Measurements from ENCODE around the gene AK4. TPM values are rescaled to one million over a fixed set of nuclear protein-coding genes. Genes with fewer than 3 reads are reported as not detected.

Gene AK4
- total and polyA plus RNA-seq, 9 donors: 1.7 to 25.6 (median 13.2) TPM

GRCh38 chr1:65264197-65264929, 116.4 kb downstream of the AK4 start:
- Histone ChIP-seq H3K9me3 (no peaks in the 10 kb centered on the region), H3K4me3 (peak overlapping the region; percentile 15), H3K36me3 (no peaks in the 10 kb centered on the region), H3K27ac (no peak overlapping the region), H3K27me3 (no peaks in the 10 kb centered on the region), H3K4me1 (ENCODE audit: insufficient read depth) (peaks cover 3% of the 10 kb centered on the region)
- WGBS, 3 donors: 8 to 14% (median 10%) methylated on average over 15 of the region's 15 CpGs
- DNase-seq: peak in 2 of 5 donors; percentile 18 to 22
- intact Hi-C loops (cut with DNase I): no loop called here
- TF ChIP-seq POLR2A (IDR thresholded peaks at IDR 0.05): no peak
- TF ChIP-seq CTCF (IDR thresholded peaks at IDR 0.05): no peak
- no peak for TF ChIP-seq EP300 (IDR thresholded peaks at IDR 0.05)

GRCh38 chr1:65265296-65265650, 117.3 kb downstream of the AK4 start:
- DNase-seq: no peak
- Histone ChIP-seq H3K27ac (no peak overlapping the region), H3K36me3 (no peaks in the 10 kb centered on the region), H3K4me1 (ENCODE audit: insufficient read depth) (peaks cover 3% of the 10 kb centered on the region), H3K27me3 (no peaks in the 10 kb centered on the region), H3K9me3 (no peaks in the 10 kb centered on the region), H3K4me3 (peak overlapping the region; percentile 40)
- 1 to 3% (median 2%) methylated on average over 7 of the region's 7 CpGs for WGBS, 3 donors
- intact Hi-C loops (cut with DNase I): no loop called here
- no peak for TF ChIP-seq POLR2A (IDR thresholded peaks at IDR 0.05)
- TF ChIP-seq EP300 (IDR thresholded peaks at IDR 0.05): no peak
- TF ChIP-seq CTCF (IDR thresholded peaks at IDR 0.05): no peak

GRCh38 chr1:65265651-65266351, 117.8 kb downstream of the AK4 start:
- Histone ChIP-seq H3K36me3 (no peaks in the 10 kb centered on the region), H3K4me3 (peak overlapping the region; percentile 40), H3K27ac (no peak overlapping the region), H3K27me3 (no peaks in the 10 kb centered on the region), H3K4me1 (ENCODE audit: insufficient read depth) (peaks cover 3% of the 10 kb centered on the region), H3K9me3 (no peaks in the 10 kb centered on the region)
- 3 to 5% (median 3%) methylated on average over 56 to 59 of the region's 59 CpGs for WGBS, 3 donors
- peak; percentile 16 to 52 (median 25) for DNase-seq
- TF ChIP-seq CTCF (IDR thresholded peaks at IDR 0.05): peak in 1 of 3 donors; percentile 5
- no peak for TF ChIP-seq EP300 (IDR thresholded peaks at IDR 0.05)
- intact Hi-C loops (cut with DNase I): no loop called here

- Histone ChIP-seq H3K36me3 (no peaks in the 10 kb centered on the region), H3K4me3 (no peak overlapping the region), H3K27me3 (no peaks in the 10 kb centered on the region), H3K9me3 (no peaks in the 10 kb centered on the region), H3K4me1 (ENCODE audit: insufficient read depth) (peaks cover 3% of the 10 kb centered on the region), H3K27ac (no peak overlapping the region)
- no peak for TF ChIP-seq POLR2A (IDR thresholded peaks at IDR 0.05)
- TF ChIP-seq EP300 (IDR thresholded peaks at IDR 0.05): no peak
- TF ChIP-seq CTCF (IDR thresholded peaks at IDR 0.05): no peak
- 20 to 36% (median 28%) methylated on average over 1 of the region's 1 CpG for WGBS, 3 donors
- no peak for DNase-seq
- intact Hi-C loops (cut with DNase I): no loop called here
Observed at GRCh38 chr1:65266476-65266875, 118.5 kb downstream of the AK4 start.

Measured in ovary (tissue), 9 donors.